ENCODE data around the gene SMARCA4. TPM values are rescaled to one million over a fixed set of nuclear protein-coding genes. Genes with fewer than 3 reads are reported as not detected.

Gene SMARCA4
- total RNA-seq, 2 experiments from 2014 or later: 69.6 to 74.5 TPM

DNA sequence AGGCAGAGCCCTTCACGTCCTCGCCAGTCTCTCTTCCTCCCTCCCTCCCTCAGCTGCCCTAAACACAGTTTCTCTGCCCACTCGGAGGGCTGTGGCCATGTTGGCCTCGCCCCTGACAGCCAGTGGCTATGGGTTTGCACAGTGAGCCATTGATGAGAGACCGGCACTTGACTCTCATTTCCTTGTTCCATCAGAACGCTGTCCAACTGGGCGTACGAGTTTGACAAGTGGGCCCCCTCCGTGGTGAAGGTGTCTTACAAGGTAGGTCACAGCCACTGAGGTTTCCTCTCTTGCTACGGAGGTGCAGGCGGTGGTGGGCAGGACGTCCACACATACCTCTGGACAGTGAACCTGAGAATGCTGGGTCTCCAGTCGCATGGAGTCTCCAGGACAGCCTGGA is 57.9 kb downstream of the SMARCA4 start:
- TF ChIP-seq, protein P1, sequence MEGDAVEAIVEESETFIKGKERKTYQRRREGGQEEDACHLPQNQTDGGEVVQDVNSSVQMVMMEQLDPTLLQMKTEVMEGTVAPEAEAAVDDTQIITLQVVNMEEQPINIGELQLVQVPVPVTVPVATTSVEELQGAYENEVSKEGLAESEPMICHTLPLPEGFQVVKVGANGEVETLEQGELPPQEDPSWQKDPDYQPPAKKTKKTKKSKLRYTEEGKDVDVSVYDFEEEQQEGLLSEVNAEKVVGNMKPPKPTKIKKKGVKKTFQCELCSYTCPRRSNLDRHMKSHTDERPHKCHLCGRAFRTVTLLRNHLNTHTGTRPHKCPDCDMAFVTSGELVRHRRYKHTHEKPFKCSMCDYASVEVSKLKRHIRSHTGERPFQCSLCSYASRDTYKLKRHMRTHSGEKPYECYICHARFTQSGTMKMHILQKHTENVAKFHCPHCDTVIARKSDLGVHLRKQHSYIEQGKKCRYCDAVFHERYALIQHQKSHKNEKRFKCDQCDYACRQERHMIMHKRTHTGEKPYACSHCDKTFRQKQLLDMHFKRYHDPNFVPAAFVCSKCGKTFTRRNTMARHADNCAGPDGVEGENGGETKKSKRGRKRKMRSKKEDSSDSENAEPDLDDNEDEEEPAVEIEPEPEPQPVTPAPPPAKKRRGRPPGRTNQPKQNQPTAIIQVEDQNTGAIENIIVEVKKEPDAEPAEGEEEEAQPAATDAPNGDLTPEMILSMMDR (IDR thresholded peaks at IDR 0.05): no peak
- Histone ChIP-seq H3K27me3 (ENCODE audit: control insufficient read depth in 1 of 2, insufficient read depth in 2 of 2, low read length in 2 of 2) (no peaks in the 10 kb centered on the region), H3K4me3 (ENCODE audit: low read length) (no peak overlapping the region), H3K9me3 (ENCODE audit: control insufficient read depth in 1 of 2, insufficient read depth in 1 of 2, low read length in 2 of 2) (no peaks in the 10 kb centered on the region), H3K4me1 (ENCODE audit: insufficient read depth, low read length) (no peaks in the 10 kb centered on the region), H3K36me3 (ENCODE audit: insufficient read depth, low read length) (peaks cover 88% of the 10 kb centered on the region), H3K27ac (ENCODE audit: low read depth in 1 of 2, low read length in 2 of 2) (no peak overlapping the region)
- H3K9me3 Mint-ChIP-seq: no peaks in the 10 kb centered on the region
- no peak overlapping the region for H3K4me3 Mint-ChIP-seq
- no peak overlapping the region for H3K27ac Mint-ChIP-seq
- H3K4me1 Mint-ChIP-seq (ENCODE audit: low read depth): no peaks in the 10 kb centered on the region
- ATAC-seq (ENCODE audit: poor library complexity) (no peak), DNase-seq (no peak)
- POLR2A ChIA-PET: no interaction called here
- CTCF ChIA-PET: no interaction called here
- H3K36me3 Mint-ChIP-seq (ENCODE audit: low read depth): peaks cover 91% of the 10 kb centered on the region
- intact Hi-C loops (cut with DNase I, micrococcal nuclease): no loop called here
- no peaks in the 10 kb centered on the region for H3K27me3 Mint-ChIP-seq

DNA sequence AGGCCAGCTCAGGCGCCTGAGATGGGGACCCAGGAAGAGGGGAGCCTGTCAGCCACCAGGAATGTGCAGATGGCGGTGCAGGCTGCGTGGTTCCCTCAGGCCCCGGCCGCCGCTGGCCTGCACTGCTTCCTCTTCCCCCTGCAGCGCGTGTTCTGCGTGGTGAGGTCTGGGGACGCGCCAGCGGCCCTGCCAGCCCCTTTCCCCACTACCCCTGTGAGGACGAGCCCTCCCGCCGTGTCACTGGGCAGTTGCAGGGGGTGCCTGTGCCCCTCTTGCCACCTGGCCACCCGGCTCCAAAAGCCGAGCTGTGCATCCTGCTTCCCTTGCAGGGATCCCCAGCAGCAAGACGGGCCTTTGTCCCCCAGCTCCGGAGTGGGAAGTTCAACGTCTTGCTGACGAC is 58.4 kb downstream of the SMARCA4 start:
- no peak for ATAC-seq (ENCODE audit: poor library complexity)
- TF ChIP-seq, protein P1 (IDR thresholded peaks at IDR 0.05): no peak
- H3K9me3 Mint-ChIP-seq: no peaks in the 10 kb centered on the region
- Histone ChIP-seq H3K36me3 (ENCODE audit: insufficient read depth, low read length) (peaks cover 88% of the 10 kb centered on the region), H3K9me3 (ENCODE audit: control insufficient read depth in 1 of 2, insufficient read depth in 1 of 2, low read length in 2 of 2) (no peaks in the 10 kb centered on the region), H3K4me3 (ENCODE audit: low read length) (no peak overlapping the region), H3K27me3 (ENCODE audit: control insufficient read depth in 1 of 2, insufficient read depth in 2 of 2, low read length in 2 of 2) (no peaks in the 10 kb centered on the region), H3K4me1 (ENCODE audit: insufficient read depth, low read length) (no peaks in the 10 kb centered on the region), H3K27ac (ENCODE audit: low read depth in 1 of 2, low read length in 2 of 2) (no peak overlapping the region)
- POLR2A ChIA-PET: no interaction called here
- DNase-seq: no peak
- H3K4me3 Mint-ChIP-seq: no peak overlapping the region
- peaks cover 90% of the 10 kb centered on the region for H3K36me3 Mint-ChIP-seq (ENCODE audit: low read depth)
- no peaks in the 10 kb centered on the region for H3K4me1 Mint-ChIP-seq (ENCODE audit: low read depth)
- H3K27ac Mint-ChIP-seq: no peak overlapping the region
- CTCF ChIA-PET: no interaction called here
- no peaks in the 10 kb centered on the region for H3K27me3 Mint-ChIP-seq
- intact Hi-C loops (cut with DNase I, micrococcal nuclease): no loop called here

DNA sequence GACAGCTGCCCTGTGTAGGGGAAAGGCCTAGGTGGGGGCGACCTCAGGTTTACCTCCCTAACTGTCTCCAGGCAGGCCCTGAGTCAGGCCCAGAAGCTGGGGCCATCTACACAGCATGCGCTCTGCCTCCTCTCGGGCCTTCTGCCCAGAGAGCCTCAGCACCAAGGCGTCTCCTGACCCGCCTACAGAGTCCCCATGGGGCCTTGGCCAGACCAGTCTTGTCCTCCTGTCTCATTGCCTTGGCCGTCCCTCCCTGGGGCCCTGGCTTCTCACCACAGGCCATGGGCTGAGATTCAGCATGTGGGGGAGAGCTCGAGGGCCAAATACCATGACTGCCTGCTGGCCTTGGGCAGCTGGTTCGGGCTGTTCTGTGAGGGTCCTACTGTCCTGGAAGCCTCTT is 59.0 kb downstream of the SMARCA4 start:
- H3K27ac Mint-ChIP-seq: no peak overlapping the region
- peaks cover 89% of the 10 kb centered on the region for H3K36me3 Mint-ChIP-seq (ENCODE audit: low read depth)

More for the DNA sequence above, 59.0 kb downstream of the SMARCA4 start:
- Histone ChIP-seq H3K27ac (ENCODE audit: low read depth in 1 of 2, low read length in 2 of 2) (no peak overlapping the region), H3K36me3 (ENCODE audit: insufficient read depth, low read length) (peaks cover 90% of the 10 kb centered on the region), H3K4me1 (ENCODE audit: insufficient read depth, low read length) (no peaks in the 10 kb centered on the region), H3K9me3 (ENCODE audit: control insufficient read depth in 1 of 2, insufficient read depth in 1 of 2, low read length in 2 of 2) (no peaks in the 10 kb centered on the region), H3K27me3 (ENCODE audit: control insufficient read depth in 1 of 2, insufficient read depth in 2 of 2, low read length in 2 of 2) (no peaks in the 10 kb centered on the region), H3K4me3 (ENCODE audit: low read length) (no peak overlapping the region)
- Mint-ChIP-seq H3K27me3 (no peaks in the 10 kb centered on the region), H3K4me3 (no peak overlapping the region), H3K4me1 (ENCODE audit: low read depth) (no peaks in the 10 kb centered on the region), H3K9me3 (no peaks in the 10 kb centered on the region)
- TF ChIP-seq, protein P1 (IDR thresholded peaks at IDR 0.05): no peak
- POLR2A ChIA-PET: no interaction called here
- ATAC-seq (ENCODE audit: poor library complexity) (no peak), DNase-seq (no peak)
- intact Hi-C loops (cut with DNase I, micrococcal nuclease): no loop called here
- CTCF ChIA-PET: no interaction called here
